ENCODE data around the gene LRRC39. TPM values are rescaled to one million over a fixed set of nuclear protein-coding genes. Genes with fewer than 3 reads are reported as not detected.

Gene LRRC39
- polyA plus RNA-seq, 3 donors, result 0.39 to 1.6 TPM; not detected in 1

DNA sequence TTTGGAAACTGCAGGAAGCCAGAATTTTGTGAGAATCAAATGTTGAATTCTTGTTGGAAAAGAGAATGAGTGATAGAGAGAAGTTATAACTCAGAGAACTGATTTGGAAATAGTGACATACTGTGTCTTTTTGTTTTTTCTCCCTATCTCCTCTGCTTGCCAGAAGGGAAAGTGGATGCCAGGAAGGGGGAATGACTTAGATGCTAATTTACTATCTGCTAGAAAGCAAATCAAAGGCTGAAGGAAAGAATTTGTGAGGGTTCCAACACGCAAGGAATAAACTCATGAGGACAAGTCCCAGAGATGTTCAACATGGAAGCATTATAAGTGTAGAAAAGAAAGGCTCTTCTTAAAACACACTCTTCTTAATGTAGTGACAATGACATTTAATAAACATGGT is 20.5 kb upstream of the LRRC39 start:
- TF ChIP-seq, protein P1, sequence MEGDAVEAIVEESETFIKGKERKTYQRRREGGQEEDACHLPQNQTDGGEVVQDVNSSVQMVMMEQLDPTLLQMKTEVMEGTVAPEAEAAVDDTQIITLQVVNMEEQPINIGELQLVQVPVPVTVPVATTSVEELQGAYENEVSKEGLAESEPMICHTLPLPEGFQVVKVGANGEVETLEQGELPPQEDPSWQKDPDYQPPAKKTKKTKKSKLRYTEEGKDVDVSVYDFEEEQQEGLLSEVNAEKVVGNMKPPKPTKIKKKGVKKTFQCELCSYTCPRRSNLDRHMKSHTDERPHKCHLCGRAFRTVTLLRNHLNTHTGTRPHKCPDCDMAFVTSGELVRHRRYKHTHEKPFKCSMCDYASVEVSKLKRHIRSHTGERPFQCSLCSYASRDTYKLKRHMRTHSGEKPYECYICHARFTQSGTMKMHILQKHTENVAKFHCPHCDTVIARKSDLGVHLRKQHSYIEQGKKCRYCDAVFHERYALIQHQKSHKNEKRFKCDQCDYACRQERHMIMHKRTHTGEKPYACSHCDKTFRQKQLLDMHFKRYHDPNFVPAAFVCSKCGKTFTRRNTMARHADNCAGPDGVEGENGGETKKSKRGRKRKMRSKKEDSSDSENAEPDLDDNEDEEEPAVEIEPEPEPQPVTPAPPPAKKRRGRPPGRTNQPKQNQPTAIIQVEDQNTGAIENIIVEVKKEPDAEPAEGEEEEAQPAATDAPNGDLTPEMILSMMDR (IDR thresholded peaks at IDR 0.05), result no peak
- H3K79me2 ChIP-seq (ENCODE audit: insufficient read depth, low read length), result no peaks in the 10 kb centered on the region
- H3K36me3 ChIP-seq (replicated peaks in 1 of 2; ENCODE audit: control insufficient read depth in 1 of 2, insufficient read depth in 2 of 2, low read length in 2 of 2), result peaks cover 36 to 84% of the 10 kb centered on the region in 2 donors
- peaks cover 69 to 84% of the 10 kb centered on the region in 2 donors for H3K36me3 Mint-ChIP-seq
- no peak for DNase-seq
- H3K9me3 Mint-ChIP-seq, result peaks cover 0 to 5% (median 0%) of the 10 kb centered on the region in 7 donors
- WGBS (ENCODE audit: insufficient coverage), result no CpG with 5 or more reads among the region's 1 CpG
- no peak overlapping the region for H3K27ac Mint-ChIP-seq
- no peak overlapping the region for H3K4me2 ChIP-seq (replicated peaks; ENCODE audit: extremely low read depth, low read length, poor library complexity, severe bottlenecking)
- no peaks in the 10 kb centered on the region for H3K27me3 ChIP-seq (ENCODE audit: control insufficient read depth in 2 of 2, insufficient read depth in 2 of 2, low read length in 2 of 2)
- no peaks in the 10 kb centered on the region for H3K4me1 ChIP-seq (ENCODE audit: control insufficient read depth in 1 of 2, insufficient read depth in 2 of 2, low read length in 2 of 2)
- no peak overlapping the region for H3K27ac ChIP-seq (ENCODE audit: low read depth in 1 of 2, low read length in 2 of 2)
- no peaks in the 10 kb centered on the region for H4K20me1 ChIP-seq (ENCODE audit: insufficient read depth, low read length)
- H3K9ac ChIP-seq (ENCODE audit: insufficient read depth, low read length, poor library complexity, severe bottlenecking), result no peak overlapping the region
- H3K4me1 Mint-ChIP-seq, result no peaks in the 10 kb centered on the region
- H3K27me3 Mint-ChIP-seq (ENCODE audit: low read depth in 3 of 3), result peaks cover 0 to 5% (median 2%) of the 10 kb centered on the region in 3 donors
- intact Hi-C loops (cut with micrococcal nuclease), result no loop called here
- no peak overlapping the region for H3K4me3 Mint-ChIP-seq
- no peak overlapping the region for H2AFZ ChIP-seq (ENCODE audit: insufficient read depth, low read depth, low read length, poor library complexity, severe bottlenecking)
- H3K9me3 ChIP-seq (replicated peaks in 1 of 2; ENCODE audit: control insufficient read depth in 1 of 2, insufficient read depth in 1 of 2, low read length in 2 of 2), result no peaks in the 10 kb centered on the region
- H3K4me3 ChIP-seq (replicated peaks in 1 of 3; ENCODE audit: low read depth in 2 of 3, low read length in 3 of 3), result no peak overlapping the region

DNA sequence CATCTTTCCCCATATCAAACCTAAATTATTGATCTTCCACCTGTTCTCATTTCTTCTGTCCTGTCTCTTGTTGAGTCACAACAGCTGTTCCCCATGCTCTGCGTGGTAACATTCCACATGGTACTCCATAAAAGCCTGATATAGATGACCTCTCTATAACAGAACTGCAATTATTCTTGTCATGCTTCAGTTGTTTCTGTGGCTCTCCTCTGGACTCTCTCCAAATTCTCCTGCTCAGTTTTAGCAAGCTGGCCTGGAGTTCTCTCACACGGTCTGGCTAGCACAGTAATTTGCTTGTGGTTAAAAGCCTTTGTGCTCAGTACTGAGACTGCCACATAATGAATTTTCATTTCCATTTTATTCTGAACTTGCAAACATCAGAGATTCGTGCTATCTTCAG is 10.6 kb upstream of the LRRC39 start:
- H3K27ac ChIP-seq (ENCODE audit: low read depth in 1 of 2, low read length in 2 of 2), result no peak overlapping the region
- no peak overlapping the region for H3K4me2 ChIP-seq (replicated peaks; ENCODE audit: extremely low read depth, low read length, poor library complexity, severe bottlenecking)
- H3K9me3 Mint-ChIP-seq, result peaks cover 0 to 2% (median 0%) of the 10 kb centered on the region in 7 donors
- no peak overlapping the region for H3K9ac ChIP-seq (ENCODE audit: insufficient read depth, low read length, poor library complexity, severe bottlenecking)
- no peak overlapping the region for H3K4me3 ChIP-seq (replicated peaks in 1 of 3; ENCODE audit: low read depth in 2 of 3, low read length in 3 of 3)
- H2AFZ ChIP-seq (ENCODE audit: insufficient read depth, low read depth, low read length, poor library complexity, severe bottlenecking), result no peak overlapping the region
- H3K27me3 ChIP-seq (ENCODE audit: control insufficient read depth in 2 of 2, insufficient read depth in 2 of 2, low read length in 2 of 2), result no peaks in the 10 kb centered on the region
- H3K36me3 Mint-ChIP-seq, result peaks cover 13 to 15% of the 10 kb centered on the region in 2 donors
- no peaks in the 10 kb centered on the region for H3K4me1 ChIP-seq (ENCODE audit: control insufficient read depth in 1 of 2, insufficient read depth in 2 of 2, low read length in 2 of 2)
- H3K27ac Mint-ChIP-seq, result no peak overlapping the region
- no peak overlapping the region for H3K4me3 Mint-ChIP-seq
- H3K9me3 ChIP-seq (replicated peaks in 1 of 2; ENCODE audit: control insufficient read depth in 1 of 2, insufficient read depth in 1 of 2, low read length in 2 of 2), result no peaks in the 10 kb centered on the region
- no peak for DNase-seq
- no peaks in the 10 kb centered on the region for H3K79me2 ChIP-seq (ENCODE audit: insufficient read depth, low read length)
- intact Hi-C loops (cut with micrococcal nuclease), result no loop called here
- TF ChIP-seq, protein P1 (IDR thresholded peaks at IDR 0.05), result no peak
- no peaks in the 10 kb centered on the region for H3K4me1 Mint-ChIP-seq
- peaks cover 11 to 16% of the 10 kb centered on the region in 2 donors for H3K36me3 ChIP-seq (replicated peaks in 1 of 2; ENCODE audit: control insufficient read depth in 1 of 2, insufficient read depth in 2 of 2, low read length in 2 of 2)
- H3K27me3 Mint-ChIP-seq (ENCODE audit: low read depth in 3 of 3), result no peaks in the 10 kb centered on the region
- H4K20me1 ChIP-seq (ENCODE audit: insufficient read depth, low read length), result no peaks in the 10 kb centered on the region
- 90% methylated on average over 1 of the region's 3 CpGs for WGBS (ENCODE audit: insufficient coverage)

Measured in CD14-positive monocyte (primary cell).